GM19099 (cell line): ENCODE measurements around the gene KCNN4.

Experiments used
- POLR2A ChIP-seq: IDR thresholded peaks from 3 replicates; pipeline ENCODE4 v1.6.1; 2011; ENCODE audit warnings: low read depth; ENCODE audit not compliant: insufficient read length; ENCODE audit errors: extremely low read depth

Gene KCNN4

DNA sequence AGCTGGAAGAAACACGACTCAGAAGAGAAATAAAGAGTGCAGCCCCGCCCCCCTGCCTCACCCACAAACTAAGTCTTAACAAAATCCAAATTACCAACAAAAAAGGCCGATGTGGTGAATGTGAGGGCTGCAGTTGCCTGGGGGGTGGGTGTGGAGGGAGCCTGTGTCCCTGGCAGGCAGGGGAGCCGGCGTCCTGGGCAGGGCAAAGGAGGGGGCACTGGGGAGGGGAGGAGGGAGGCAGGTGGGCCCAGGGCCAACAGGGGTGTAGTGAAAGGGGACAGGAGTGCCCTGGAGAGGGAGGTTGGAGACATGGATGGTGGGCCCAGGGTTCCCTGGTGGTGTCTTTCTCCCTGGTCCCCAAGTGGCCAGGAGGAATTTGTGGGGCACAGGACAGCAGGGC is 60.9 kb downstream of the KCNN4 start:
- TF ChIP-seq POLR2A = no peak

DNA sequence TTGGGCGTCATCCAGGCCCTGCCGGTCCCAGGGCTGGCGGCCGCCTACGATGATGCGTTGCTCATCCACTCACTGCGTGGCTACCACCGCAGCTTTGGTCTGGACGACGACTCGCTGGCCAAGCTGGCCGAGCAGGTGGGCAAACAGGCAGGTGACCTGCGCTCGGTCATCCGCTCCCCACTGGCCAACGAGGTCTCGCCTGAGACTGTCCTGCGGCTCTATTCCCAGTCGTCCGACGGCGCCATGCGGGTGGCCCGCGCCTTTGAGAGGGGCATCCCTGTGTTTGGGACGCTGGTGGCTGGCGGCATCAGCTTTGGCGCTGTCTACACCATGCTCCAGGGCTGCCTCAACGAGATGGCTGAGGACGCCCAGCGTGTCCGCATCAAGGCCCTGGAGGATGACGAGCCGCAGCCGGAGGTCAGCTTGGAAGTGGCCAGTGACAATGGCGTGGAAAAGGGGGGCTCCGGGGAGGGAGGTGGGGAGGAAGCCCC is 61.4 kb downstream of the KCNN4 start:
- TF ChIP-seq POLR2A = no peak

DNA sequence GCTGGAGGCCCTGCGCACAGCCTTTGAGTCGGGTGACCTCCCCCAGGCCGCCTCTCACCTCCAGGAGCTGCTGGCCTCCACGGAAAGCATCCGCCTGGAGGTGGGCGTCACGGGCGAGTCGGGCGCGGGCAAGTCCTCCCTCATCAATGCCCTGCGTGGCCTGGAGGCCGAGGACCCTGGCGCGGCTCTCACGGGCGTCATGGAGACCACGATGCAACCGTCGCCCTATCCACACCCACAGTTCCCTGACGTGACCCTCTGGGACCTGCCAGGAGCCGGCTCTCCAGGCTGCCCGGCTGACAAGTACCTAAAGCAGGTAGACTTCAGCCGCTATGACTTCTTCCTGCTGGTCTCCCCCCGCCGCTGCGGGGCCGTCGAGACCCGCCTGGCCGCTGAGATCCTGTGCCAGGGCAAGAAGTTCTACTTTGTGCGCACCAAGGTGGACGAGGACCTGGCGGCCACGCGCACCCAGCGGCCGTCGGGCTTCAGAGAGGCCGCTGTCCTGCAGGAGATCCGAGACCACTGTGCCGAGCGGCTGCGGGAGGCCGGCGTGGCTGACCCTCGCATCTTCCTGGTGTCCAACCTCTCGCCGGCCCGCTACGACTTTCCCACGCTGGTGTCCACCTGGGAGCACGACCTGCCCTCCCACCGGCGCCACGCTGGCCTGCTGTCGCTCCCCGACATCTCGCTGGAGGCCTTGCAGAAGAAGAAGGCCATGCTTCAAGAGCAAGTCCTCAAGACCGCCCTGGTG is 62.0 kb downstream of the KCNN4 start:
- no peak for TF ChIP-seq POLR2A
